MCF 10A (cell line): ENCODE results near the gene PITPNM3. TPM values are rescaled to one million over a fixed set of nuclear protein-coding genes. Genes with fewer than 3 reads are reported as not detected.

Experiments
- BruUV-seq: library from RNA; stranded (reverse); fragments of 400-500 nt; replicated peaks from 2 replicates; lab custom pipeline; 2021; lab: Mats Ljungman, UMichigan
- CTCF ChIA-PET: fragments of 300-600 bp; sonication (Branson Sonifier 250); formaldehyde crosslinking; extraction: SDS; loops from one replicate; lab custom pipeline; 2021; ENCODE audit warnings: antibody characterized with exemption, inconsistent platforms; lab: Yijun Ruan, JAX
- POLR2A ChIA-PET: fragments of 300-600, 350-650 bp; sonication (Branson Sonifier 250); formaldehyde crosslinking; extraction: SDS; loops from one replicate; lab custom pipeline; 2020; ENCODE audit warnings: antibody characterized with exemption, inconsistent platforms; lab: Yijun Ruan, JAX
- DNase-seq: peaks from one replicate; pipeline ENCODE4 v3.0.0-alpha.2; 2018; ENCODE audit not compliant: unreplicated experiment
- H3K27ac Mint-ChIP-seq: one replicate; pipeline ENCODE4 v1.8.0; 2022; ENCODE audit warnings: mild to moderate bottlenecking, low read depth, mixed read lengths; ENCODE audit not compliant: unreplicated experiment
- H3K27me3 Mint-ChIP-seq: one replicate; pipeline ENCODE4 v1.8.0; 2022; ENCODE audit warnings: mixed read lengths; ENCODE audit not compliant: insufficient read depth, unreplicated experiment
- H3K36me3 Mint-ChIP-seq: one replicate; pipeline ENCODE4 v1.8.0; 2022; ENCODE audit warnings: mild to moderate bottlenecking, moderate library complexity, mixed read lengths; ENCODE audit not compliant: insufficient read depth, unreplicated experiment
- H3K4me1 Mint-ChIP-seq: one replicate; pipeline ENCODE4 v1.8.0; 2022; ENCODE audit warnings: mixed read lengths; ENCODE audit not compliant: insufficient read depth, unreplicated experiment
- H3K4me3 Mint-ChIP-seq: one replicate; pipeline ENCODE4 v1.8.0; 2022; ENCODE audit warnings: mild to moderate bottlenecking, moderate library complexity, mixed read lengths; ENCODE audit not compliant: unreplicated experiment
- H3K9me3 Mint-ChIP-seq: one replicate; pipeline ENCODE4 v1.8.0; 2022; ENCODE audit warnings: mixed read lengths; ENCODE audit not compliant: unreplicated experiment
- intact Hi-C: fragments of 100-400 bp; cut with micrococcal nuclease; formaldehyde crosslinking; loops from 2 replicates; pipeline ENCODE4 v1.14.1; 2022
- total RNA-seq: library from RNA; stranded (reverse); gene quantifications from 2 replicates; pipeline ENCODE4 v1.2.3, GENCODE V29; 2022
- TF ChIP-seq, protein P1 (sequence below): fragments of 200-600 bp; IDR thresholded peaks from one replicate; pipeline ENCODE4 v1.8.0; 2022; ENCODE audit warnings: antibody characterized with exemption, mild to moderate bottlenecking; ENCODE audit not compliant: unreplicated experiment

PITPNM3 gene
- total RNA-seq, 1 experiment from 2014 or later: 22.8 TPM

DNA sequence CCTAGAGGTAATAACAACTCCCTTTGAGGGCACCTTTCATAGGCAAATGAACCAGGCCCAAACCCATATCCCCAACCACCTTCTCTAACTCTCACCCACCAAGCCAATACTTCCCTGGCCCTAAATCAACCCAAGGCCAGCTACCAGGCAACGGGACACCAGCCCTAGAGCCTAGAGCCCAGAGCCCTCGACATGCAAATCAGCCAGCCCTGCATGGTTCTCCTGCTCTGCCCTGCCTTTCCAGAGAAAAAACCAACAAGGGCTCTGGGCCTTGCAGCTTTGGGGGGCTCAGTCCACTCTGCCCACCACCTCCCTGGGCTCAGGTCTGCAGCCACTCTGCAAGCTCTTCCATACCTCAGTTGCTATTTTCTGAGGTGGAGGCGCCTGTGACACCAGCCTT is 55.0 kb downstream of the PITPNM3 start:
- Mint-ChIP-seq H3K27ac (no peak overlapping the region), H3K4me3 (no peak overlapping the region), H3K36me3 (peaks cover 20% of the 10 kb centered on the region), H3K9me3 (no peaks in the 10 kb centered on the region), H3K27me3 (no peaks in the 10 kb centered on the region), H3K4me1 (peaks cover 10% of the 10 kb centered on the region)
- ChIA-PET CTCF (no interaction called here), POLR2A (no interaction called here)
- intact Hi-C loops: no loop called here
- no TSS peak for BruUV-seq
- DNase-seq: no peak
- TF ChIP-seq, protein P1, sequence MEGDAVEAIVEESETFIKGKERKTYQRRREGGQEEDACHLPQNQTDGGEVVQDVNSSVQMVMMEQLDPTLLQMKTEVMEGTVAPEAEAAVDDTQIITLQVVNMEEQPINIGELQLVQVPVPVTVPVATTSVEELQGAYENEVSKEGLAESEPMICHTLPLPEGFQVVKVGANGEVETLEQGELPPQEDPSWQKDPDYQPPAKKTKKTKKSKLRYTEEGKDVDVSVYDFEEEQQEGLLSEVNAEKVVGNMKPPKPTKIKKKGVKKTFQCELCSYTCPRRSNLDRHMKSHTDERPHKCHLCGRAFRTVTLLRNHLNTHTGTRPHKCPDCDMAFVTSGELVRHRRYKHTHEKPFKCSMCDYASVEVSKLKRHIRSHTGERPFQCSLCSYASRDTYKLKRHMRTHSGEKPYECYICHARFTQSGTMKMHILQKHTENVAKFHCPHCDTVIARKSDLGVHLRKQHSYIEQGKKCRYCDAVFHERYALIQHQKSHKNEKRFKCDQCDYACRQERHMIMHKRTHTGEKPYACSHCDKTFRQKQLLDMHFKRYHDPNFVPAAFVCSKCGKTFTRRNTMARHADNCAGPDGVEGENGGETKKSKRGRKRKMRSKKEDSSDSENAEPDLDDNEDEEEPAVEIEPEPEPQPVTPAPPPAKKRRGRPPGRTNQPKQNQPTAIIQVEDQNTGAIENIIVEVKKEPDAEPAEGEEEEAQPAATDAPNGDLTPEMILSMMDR: no peak

DNA sequence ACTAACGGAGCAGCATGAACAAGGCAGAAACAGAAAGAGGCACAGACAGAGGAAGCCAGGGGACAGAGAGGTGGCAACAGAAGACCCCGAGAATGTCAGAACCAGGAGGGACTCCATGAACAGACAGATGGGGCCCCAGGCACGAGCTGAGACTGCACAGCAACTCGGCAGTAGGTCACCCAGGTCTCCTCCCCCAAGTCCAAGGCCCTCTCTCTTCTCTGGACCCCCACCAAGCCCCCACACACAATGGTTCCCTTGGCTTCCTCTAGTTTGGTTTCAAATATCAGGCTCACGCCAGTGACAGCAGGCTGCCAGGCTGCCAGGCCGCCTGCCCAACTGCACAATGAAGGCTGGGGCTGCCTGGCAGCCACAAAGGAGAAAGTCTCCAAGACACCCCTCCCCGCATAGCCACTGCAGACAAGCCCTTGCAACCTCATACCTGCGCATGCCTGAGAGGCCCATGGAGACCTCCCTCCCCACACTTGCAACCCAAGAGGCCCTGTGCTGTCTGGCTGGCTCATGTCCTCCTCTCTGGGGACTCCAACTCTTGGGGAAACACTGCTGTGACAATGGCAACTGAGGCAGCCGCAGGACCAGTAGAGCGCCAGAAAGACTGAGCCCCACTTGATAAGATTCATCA is 57.3 kb downstream of the PITPNM3 start:
- H3K4me1 Mint-ChIP-seq: no peaks in the 10 kb centered on the region
- TF ChIP-seq, protein P1: no peak
- H3K9me3 Mint-ChIP-seq: no peaks in the 10 kb centered on the region
- intact Hi-C loops: no loop called here
- H3K27me3 Mint-ChIP-seq: no peaks in the 10 kb centered on the region
- ChIA-PET CTCF (interaction anchor here (0.5 kb wide), 1 partner anchor 769 kb away, joined by 4 read pairs; no protein-coding TSS in a partner anchor), POLR2A (no interaction called here)
- no peak overlapping the region for H3K27ac Mint-ChIP-seq
- BruUV-seq: no TSS peak
- no peak overlapping the region for H3K4me3 Mint-ChIP-seq
- no peak for DNase-seq
- peaks cover 26% of the 10 kb centered on the region for H3K36me3 Mint-ChIP-seq

DNA sequence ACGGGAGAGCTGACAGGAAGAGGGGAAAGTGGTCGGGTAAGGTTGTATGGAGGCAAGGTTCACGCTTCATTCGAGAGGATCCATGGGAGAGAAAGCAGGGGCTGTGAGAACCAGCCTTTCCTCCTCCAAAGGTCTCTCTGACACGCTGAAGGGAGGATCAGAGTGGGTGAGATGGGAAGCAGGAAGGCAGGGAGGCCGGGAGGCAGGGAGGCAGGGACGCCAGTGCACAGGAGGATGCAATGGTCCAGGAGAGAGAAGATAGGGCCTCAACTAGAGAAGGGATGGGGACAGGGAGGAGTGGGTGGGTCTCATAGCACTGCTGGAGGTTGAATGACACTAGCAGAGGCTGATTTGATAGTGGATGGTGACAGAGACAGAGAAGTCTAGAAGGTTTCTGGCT is 58.0 kb downstream of the PITPNM3 start:
- Mint-ChIP-seq H3K27me3 (no peaks in the 10 kb centered on the region), H3K4me3 (no peak overlapping the region), H3K27ac (no peak overlapping the region), H3K36me3 (peaks cover 26% of the 10 kb centered on the region), H3K9me3 (no peaks in the 10 kb centered on the region), H3K4me1 (no peaks in the 10 kb centered on the region)
- TF ChIP-seq, protein P1: no peak
- no TSS peak for BruUV-seq
- ChIA-PET CTCF (interaction anchor here (0.5 kb wide), 1 partner anchor 769 kb away, joined by 4 read pairs; no protein-coding TSS in a partner anchor), POLR2A (no interaction called here)
- intact Hi-C loops: no loop called here
- no peak for DNase-seq

DNA sequence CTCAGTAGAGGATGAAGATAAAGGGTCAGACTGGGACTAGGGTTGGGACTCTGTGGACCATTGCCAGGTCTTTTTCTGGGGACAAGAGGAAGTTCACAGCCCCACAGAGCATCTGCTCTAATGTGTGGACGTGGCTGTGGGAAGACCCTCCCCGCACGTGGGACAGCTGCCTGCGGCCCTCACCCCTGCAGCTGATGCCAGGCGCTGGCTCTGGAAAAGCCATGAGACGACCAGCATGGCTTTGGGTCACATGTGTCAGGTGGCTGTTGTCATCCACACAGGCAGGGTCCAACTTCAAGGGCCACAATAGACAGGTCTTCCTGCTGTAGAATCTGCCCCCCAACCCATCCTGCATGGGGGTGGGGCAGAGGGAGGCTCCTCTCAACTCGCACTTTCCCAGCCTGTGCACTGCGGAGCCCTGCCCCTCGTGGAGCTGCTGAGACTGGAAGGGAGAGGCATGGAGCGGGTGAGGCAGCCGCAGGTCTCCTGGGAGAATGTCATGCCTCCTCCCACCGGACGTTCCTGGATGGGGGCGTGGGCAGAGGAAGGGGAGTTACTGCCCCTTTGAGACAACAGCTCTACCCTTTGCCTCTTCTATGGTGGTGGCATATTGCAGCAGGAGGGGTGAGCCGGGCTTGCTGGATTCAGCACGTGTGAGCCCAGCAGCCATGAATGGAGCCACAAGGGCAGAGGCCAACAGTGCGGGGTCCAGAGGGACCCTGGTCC is 58.7 kb downstream of the PITPNM3 start:
- Mint-ChIP-seq H3K4me1 (no peaks in the 10 kb centered on the region), H3K27ac (no peak overlapping the region), H3K9me3 (no peaks in the 10 kb centered on the region), H3K4me3 (no peak overlapping the region), H3K27me3 (no peaks in the 10 kb centered on the region), H3K36me3 (peaks cover 26% of the 10 kb centered on the region)
- POLR2A ChIA-PET: interaction anchor here (0.5 kb wide), 1 partner anchor 60 kb away, joined by 3 read pairs; no protein-coding TSS in a partner anchor
- TF ChIP-seq, protein P1: no peak
- no TSS peak for BruUV-seq
- intact Hi-C loops: no loop called here
- DNase-seq: no peak
- CTCF ChIA-PET: interaction anchor here (0.9 to 1.5 kb wide), 3 partner anchors 13 to 26 kb away, joined by 3 to 6 read pairs (median 4); no protein-coding TSS in a partner anchor
